ENCODE measurements around the gene RPRM. TPM values are rescaled to one million over a fixed set of nuclear protein-coding genes. Genes with fewer than 3 reads are reported as not detected.

RPRM gene
- total and polyA plus RNA-seq, 7 donors, result 0.60 to 35.7 (median 21.7) TPM; not detected in 1

DNA sequence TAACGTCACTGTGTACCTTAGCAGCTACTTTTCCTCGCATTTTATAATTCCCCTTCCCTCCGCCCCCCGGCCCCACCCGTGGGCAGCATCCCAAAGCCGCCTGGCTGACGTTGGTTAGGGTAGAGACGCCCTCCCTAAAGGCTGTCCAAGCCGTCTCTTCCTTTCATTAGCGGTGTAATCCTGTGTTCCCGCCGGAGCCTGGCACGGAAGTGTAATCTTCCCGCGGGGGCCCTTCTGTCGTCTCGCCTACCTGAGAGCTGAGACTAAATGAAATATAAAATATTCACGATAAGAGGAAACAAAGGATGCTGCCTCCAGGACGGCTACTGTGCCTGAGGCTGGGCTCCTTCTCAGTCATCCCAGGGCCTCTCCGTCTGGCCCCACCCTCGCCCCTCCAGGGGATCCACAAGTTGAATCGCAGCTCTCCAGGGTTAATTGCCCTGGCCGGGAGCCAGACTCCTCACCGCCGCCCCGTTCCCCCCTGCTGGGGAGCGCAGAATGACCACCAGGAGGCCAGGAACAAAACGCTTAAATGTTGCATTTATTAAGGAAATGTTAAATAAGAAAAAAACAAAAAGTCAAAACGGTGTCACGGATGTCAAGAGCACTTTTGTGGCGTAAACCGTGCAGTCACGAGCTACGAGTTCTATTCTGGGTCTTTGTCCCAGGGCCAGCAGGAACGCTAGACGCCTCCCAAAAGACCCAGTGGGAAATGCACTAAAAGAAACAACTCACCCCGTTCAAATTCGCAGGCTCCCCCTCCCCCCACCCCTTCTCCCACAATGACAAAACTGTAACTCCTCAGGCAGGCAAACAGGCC is 1.5 kb downstream of the RPRM start:
- H3K27me3 ChIP-seq, result peaks cover 0 to 4% (median 0%) of the 10 kb centered on the region in 3 donors
- TF ChIP-seq POLR2A (IDR thresholded peaks at IDR 0.05), result no peak
- TF ChIP-seq POLR2AphosphoS5 (IDR thresholded peaks at IDR 0.05), result peak; percentile 4 to 40 (median 21)
- TF ChIP-seq, protein P1, sequence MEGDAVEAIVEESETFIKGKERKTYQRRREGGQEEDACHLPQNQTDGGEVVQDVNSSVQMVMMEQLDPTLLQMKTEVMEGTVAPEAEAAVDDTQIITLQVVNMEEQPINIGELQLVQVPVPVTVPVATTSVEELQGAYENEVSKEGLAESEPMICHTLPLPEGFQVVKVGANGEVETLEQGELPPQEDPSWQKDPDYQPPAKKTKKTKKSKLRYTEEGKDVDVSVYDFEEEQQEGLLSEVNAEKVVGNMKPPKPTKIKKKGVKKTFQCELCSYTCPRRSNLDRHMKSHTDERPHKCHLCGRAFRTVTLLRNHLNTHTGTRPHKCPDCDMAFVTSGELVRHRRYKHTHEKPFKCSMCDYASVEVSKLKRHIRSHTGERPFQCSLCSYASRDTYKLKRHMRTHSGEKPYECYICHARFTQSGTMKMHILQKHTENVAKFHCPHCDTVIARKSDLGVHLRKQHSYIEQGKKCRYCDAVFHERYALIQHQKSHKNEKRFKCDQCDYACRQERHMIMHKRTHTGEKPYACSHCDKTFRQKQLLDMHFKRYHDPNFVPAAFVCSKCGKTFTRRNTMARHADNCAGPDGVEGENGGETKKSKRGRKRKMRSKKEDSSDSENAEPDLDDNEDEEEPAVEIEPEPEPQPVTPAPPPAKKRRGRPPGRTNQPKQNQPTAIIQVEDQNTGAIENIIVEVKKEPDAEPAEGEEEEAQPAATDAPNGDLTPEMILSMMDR (IDR thresholded peaks at IDR 0.05), result peak in 3 of 4 experiments; percentile 14 to 36 (median 33)
- intact Hi-C loops (cut with DNase I), result loop anchor here (5.0 to 10.0 kb wide), 4 partner anchors 165 to 762 kb away; partner anchors contain the start of genes ARL6IP6 and PRPF40A
- WGBS, 2 donors, result 2 to 3% methylated on average over 38 of the region's 38 CpGs
- DNase-seq, result peak; percentile 70
- peak overlapping the region; percentile 56 to 68 (median 60) for H3K4me3 ChIP-seq
- peak overlapping the region; percentile 79 to 82 (median 80) for H3K27ac ChIP-seq
- H3K9me3 ChIP-seq, result no peaks in the 10 kb centered on the region
- H3K36me3 ChIP-seq, result no peaks in the 10 kb centered on the region
- peaks cover 0 to 45% (median 33%) of the 10 kb centered on the region in 4 donors for H3K4me1 ChIP-seq

DNA sequence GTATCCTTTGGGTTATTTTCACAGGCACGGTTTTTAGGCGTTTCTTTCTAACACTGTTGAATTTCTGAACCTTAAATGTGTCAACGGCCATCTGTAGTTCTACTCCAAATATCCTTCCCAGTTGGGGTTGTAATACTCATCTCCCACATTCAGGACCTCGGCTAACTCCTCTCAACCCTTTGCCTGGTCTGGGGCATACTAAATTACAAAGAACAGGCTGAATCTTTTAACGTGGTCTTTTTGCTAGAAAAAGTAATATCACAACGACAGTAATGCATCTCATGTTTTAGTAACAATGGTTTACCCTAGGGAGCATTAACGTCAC is 2.1 kb downstream of the RPRM start:
- intact Hi-C loops (cut with DNase I), result loop anchor here (5.0 to 10.0 kb wide), 4 partner anchors 164 to 762 kb away; partner anchors contain the start of genes ARL6IP6 and PRPF40A
- H3K4me3 ChIP-seq, result peak overlapping the region; percentile 56 to 68 (median 60)

DNA sequence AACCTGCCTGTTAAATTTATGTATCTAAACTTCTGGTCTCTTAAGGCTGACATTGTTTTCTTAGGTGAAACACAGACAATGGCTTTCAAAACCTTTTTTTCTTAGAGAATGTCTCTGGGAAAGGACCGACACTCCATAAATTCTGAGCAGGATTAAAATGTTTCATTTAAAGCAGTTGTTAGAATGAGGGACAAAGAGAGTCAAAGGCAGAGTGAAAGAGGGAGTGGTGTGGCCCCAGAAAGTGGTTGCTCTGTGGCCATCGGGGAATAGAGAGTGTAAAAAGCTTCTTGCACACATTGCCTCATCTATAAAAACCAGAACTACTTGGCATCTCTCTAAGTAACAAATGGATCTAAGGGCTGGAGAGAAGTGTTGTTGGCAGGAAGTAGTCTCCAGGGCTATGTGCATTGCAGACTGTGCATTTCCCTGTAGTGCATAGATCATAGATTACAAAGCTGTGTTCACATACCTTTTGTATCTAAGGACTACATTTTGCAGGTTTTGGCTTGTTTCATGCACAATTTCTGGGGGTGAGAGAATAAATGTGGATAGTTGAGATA is 3.6 kb downstream of the RPRM start:
- WGBS, 2 donors, result 53 to 66% methylated on average over 2 of the region's 2 CpGs
- TF ChIP-seq, protein P1 (IDR thresholded peaks at IDR 0.05), result no peak
- TF ChIP-seq POLR2AphosphoS5 (IDR thresholded peaks at IDR 0.05) (no peak), POLR2A (IDR thresholded peaks at IDR 0.05) (no peak), EP300 (IDR thresholded peaks at IDR 0.05) (no peak)
- Histone ChIP-seq H3K27ac (peak overlapping the region in 3 of 4 donors; percentile 37 to 81 (median 80)), H3K27me3 (peaks cover 0 to 4% (median 0%) of the 10 kb centered on the region in 3 donors), H3K4me1 (peaks cover 0 to 45% (median 33%) of the 10 kb centered on the region in 4 donors), H3K36me3 (no peaks in the 10 kb centered on the region), H3K4me3 (no peak overlapping the region), H3K9me3 (no peaks in the 10 kb centered on the region)
- no peak for DNase-seq
- intact Hi-C loops (cut with DNase I), result loop anchor here (5.0 to 10.0 kb wide), 4 partner anchors 163 to 760 kb away; partner anchors contain the start of genes ARL6IP6 and PRPF40A

More for the DNA sequence above, 2.1 kb downstream of the RPRM start:
- 4 to 6% methylated on average over 7 of the region's 7 CpGs for WGBS, 2 donors
- no peaks in the 10 kb centered on the region for H3K36me3 ChIP-seq
- no peaks in the 10 kb centered on the region for H3K9me3 ChIP-seq
- H3K4me1 ChIP-seq, result peaks cover 0 to 45% (median 33%) of the 10 kb centered on the region in 4 donors
- TF ChIP-seq EP300 (IDR thresholded peaks at IDR 0.05), result no peak
- TF ChIP-seq, protein P1 (IDR thresholded peaks at IDR 0.05), result no peak
- H3K27ac ChIP-seq, result peak overlapping the region; percentile 79 to 82 (median 80)
- H3K27me3 ChIP-seq, result peaks cover 0 to 4% (median 0%) of the 10 kb centered on the region in 3 donors
- DNase-seq, result no peak

DNA sequence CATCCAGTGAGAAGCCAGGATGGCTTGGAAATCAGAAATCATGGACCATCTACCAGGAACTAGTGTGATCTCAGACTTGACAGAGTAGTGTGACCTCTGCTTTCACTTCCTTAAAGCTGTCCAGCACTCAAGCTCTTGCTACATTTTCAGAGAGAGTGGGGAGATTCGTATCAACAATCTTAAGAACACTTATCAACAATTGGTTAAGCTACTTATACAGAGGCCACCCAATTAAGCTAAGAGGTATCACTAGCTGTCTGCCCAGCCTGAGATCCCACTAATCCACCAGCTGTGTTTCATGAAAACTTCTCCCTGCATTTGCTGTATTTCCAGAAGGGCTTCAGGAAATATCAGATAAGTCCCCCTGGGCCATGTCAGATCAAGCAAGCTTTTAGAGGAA is 4.2 kb downstream of the RPRM start:
- 34 to 40% methylated on average over 1 of the region's 1 CpG for WGBS, 2 donors
- Histone ChIP-seq H3K36me3 (no peaks in the 10 kb centered on the region), H3K27me3 (peaks cover 0 to 4% (median 0%) of the 10 kb centered on the region in 3 donors), H3K9me3 (no peaks in the 10 kb centered on the region), H3K4me3 (no peak overlapping the region), H3K27ac (peak overlapping the region in 1 of 4 donors; percentile 81), H3K4me1 (peaks cover 0 to 40% (median 31%) of the 10 kb centered on the region in 4 donors)
- TF ChIP-seq POLR2AphosphoS5 (IDR thresholded peaks at IDR 0.05) (no peak), POLR2A (IDR thresholded peaks at IDR 0.05) (no peak), EP300 (IDR thresholded peaks at IDR 0.05) (no peak)
- TF ChIP-seq, protein P1 (IDR thresholded peaks at IDR 0.05), result no peak
- intact Hi-C loops (cut with DNase I), result loop anchor here (10.0 kb wide), 1 partner anchor 760 kb away; the partner anchor contains the start of genes ARL6IP6 and PRPF40A
- DNase-seq, result no peak
